ENCODE results near the gene UBE3B.

GRCh38 chr12:109435428-109436187 lies 41.8 kb upstream of the UBE3B start:
- TF ChIP-seq CTCF (IDR thresholded peaks at IDR 0.05; ENCODE audit: low read depth, low read length): no peak
- TF ChIP-seq POLR2A (IDR thresholded peaks at IDR 0.05; ENCODE audit: extremely low read depth, insufficient read length): no peak
- no peak for TF ChIP-seq MAX (IDR thresholded peaks at IDR 0.05; ENCODE audit: low read depth, low read length)
- no peak for TF ChIP-seq MYC (IDR thresholded peaks at IDR 0.05; ENCODE audit: low read depth, low read length)

Data from NB4 (cell line).